ENCODE data around the gene LIN28A.

DNA sequence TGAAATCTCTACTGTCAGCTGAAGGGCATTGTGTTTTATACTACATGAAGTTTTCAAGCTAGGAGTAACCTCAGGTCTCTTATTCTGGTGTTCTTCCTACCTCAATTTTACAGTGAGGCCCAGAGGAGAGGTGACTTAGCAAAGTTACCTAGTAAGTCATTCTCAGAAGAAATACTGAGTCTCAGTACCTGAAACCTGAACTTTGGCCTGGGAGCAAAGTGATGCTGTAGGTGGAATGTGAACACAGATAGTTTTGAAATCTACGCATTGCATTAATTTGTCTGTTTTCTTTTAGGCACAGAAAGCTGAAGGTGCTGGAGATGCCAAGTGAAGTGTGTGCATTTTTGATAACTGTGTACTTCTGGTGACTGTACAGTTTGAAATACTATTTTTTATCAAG lies 64.2 kb downstream of the LIN28A start:
- TF ChIP-seq, protein P1, sequence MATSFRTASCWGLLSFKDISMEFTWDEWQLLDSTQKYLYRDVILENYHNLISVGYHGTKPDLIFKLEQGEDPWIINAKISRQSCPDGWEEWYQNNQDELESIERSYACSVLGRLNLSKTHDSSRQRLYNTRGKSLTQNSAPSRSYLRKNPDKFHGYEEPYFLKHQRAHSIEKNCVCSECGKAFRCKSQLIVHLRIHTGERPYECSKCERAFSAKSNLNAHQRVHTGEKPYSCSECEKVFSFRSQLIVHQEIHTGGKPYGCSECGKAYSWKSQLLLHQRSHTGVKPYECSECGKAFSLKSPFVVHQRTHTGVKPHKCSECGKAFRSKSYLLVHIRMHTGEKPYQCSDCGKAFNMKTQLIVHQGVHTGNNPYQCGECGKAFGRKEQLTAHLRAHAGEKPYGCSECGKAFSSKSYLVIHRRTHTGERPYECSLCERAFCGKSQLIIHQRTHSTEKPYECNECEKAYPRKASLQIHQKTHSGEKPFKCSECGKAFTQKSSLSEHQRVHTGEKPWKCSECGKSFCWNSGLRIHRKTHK (tag by site-specific recombination; IDR thresholded peaks at IDR 0.05): no peak
- TF ChIP-seq, protein P2, sequence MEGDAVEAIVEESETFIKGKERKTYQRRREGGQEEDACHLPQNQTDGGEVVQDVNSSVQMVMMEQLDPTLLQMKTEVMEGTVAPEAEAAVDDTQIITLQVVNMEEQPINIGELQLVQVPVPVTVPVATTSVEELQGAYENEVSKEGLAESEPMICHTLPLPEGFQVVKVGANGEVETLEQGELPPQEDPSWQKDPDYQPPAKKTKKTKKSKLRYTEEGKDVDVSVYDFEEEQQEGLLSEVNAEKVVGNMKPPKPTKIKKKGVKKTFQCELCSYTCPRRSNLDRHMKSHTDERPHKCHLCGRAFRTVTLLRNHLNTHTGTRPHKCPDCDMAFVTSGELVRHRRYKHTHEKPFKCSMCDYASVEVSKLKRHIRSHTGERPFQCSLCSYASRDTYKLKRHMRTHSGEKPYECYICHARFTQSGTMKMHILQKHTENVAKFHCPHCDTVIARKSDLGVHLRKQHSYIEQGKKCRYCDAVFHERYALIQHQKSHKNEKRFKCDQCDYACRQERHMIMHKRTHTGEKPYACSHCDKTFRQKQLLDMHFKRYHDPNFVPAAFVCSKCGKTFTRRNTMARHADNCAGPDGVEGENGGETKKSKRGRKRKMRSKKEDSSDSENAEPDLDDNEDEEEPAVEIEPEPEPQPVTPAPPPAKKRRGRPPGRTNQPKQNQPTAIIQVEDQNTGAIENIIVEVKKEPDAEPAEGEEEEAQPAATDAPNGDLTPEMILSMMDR (tag by site-specific recombination; IDR thresholded peaks at IDR 0.05): no peak

Measured in HEK293 (cell line).